Superior temporal gyrus (tissue), 1 donor: Measurements from ENCODE around the gene SLC39A8.

Source experiments
- DNase-seq: peaks from one replicate; pipeline ENCODE4 v3.0.0-alpha.2; 2016; ENCODE audit errors: extremely low spot score

Gene SLC39A8

GRCh38 chr4:102230194-102230593, 115.1 kb downstream of the SLC39A8 start:
- peak; percentile 4 for DNase-seq

GRCh38 chr4:102227388-102227787, 117.9 kb downstream of the SLC39A8 start:
- no peak for DNase-seq

GRCh38 chr4:102223461-102223860, 121.8 kb downstream of the SLC39A8 start:
- no peak for DNase-seq

- DNase-seq, result no peak
These were observed 122.4 kb downstream of the SLC39A8 start for GRCh38 chr4:102222838-102223409.

- no peak for DNase-seq
These were observed 126.2 kb downstream of the SLC39A8 start for GRCh38 chr4:102219129-102219528.

- DNase-seq, result no peak
These were observed 126.6 kb downstream of the SLC39A8 start for GRCh38 chr4:102218656-102219055.

- no peak for DNase-seq
These were observed 127.4 kb downstream of the SLC39A8 start for GRCh38 chr4:102217775-102218355.

GRCh38 chr4:102217345-102217744, 127.9 kb downstream of the SLC39A8 start:
- DNase-seq, result no peak

- DNase-seq, result no peak
These were observed 128.6 kb downstream of the SLC39A8 start for GRCh38 chr4:102216666-102217065.

- no peak for DNase-seq
These were observed 132.3 kb downstream of the SLC39A8 start for GRCh38 chr4:102213031-102213430.
